GM18873 (cell line): ENCODE measurements around the gene VCX2.
"Not testable (repeated sequence)": the region's sequence is repeated elsewhere in the genome, so short reads cannot be mapped to it uniquely, and the experiment has no call there.

Source experiments
- ATAC-seq: cut with Tn5 transposase; IDR thresholded peaks from one replicate; pipeline ENCODE4 v1.9.1; 2021; ENCODE audit warnings: mild to moderate bottlenecking, moderate library complexity, moderate number of reproducible peaks; ENCODE audit not compliant: unreplicated experiment, low FRiP score

Gene VCX2

DNA sequence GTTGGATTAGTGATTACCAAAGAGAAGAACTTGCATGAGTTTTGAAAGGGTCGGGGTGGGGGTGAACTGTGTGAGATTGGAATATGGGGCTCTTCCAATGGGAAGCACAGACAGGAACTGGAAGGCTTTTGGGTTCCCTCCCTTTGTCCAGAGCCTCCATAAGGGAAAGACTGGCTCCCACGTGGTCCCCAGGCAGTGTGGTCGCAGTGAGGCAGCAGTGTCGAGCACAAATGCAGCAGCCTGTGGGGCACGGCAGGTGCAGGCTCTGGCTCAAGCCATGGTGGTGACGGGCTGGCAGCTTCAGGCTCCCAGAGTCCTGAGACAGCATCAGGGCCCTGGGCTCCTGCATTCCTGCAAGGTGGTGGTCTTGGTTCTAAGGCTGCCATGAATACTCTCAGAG lies 45.5 kb downstream of the VCX2 start:
- ATAC-seq = no peak

DNA sequence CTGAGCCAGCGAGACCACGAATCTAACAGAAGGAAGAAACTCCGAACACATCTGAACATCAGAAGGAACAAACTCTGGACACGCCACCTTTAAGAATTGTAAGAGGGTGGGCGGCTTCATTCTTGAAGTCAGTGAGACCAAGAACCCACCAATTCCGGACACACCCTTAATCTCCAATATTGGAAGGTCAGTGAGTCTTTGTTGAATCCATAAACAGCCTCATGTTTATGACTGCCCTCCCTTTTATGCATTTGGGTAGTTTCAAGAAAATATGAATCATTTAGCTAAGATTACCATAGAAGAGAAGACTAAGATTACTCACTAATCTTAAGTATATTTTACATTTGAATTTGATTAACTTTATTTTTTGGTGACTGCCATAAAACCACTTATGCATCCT lies 48.5 kb downstream of the VCX2 start:
- ATAC-seq = no peak

DNA sequence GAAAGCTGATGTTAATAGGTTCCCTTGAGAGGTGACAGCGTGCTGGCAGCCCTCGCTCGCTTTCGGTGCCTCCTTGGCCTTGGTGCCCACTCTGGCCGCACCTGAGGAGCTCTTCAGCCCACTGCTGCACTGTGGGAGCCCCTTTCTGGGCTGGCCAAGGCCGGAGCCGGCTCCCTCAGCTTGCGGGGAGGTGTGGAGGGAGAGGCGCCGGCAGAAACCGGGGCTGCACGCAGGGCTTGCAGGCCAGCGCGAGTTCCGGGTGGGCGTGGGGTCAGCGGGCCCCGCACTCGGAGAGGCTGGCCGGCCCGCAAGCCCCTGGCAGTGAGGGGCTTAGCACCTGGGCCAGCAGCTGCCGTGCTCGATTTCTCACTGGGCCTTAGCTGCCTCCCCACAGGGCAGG lies 49.7 kb downstream of the VCX2 start:
- ATAC-seq = not testable (repeated sequence)
